A549 (cell line): ENCODE results near the gene ANKRD55. TPM values are rescaled to one million over a fixed set of nuclear protein-coding genes. Genes with fewer than 3 reads are reported as not detected.

Experiments
- ATAC-seq, 2 experiments: fragments of 200-7000 bp in 1 of 2; fragments of >200 bp in 1 of 2; cut with Nextera tagmentation in 1 of 2; cut with Tn5 transposase in 1 of 2; 3 replicates each; pipeline versions ENCODE4 v1.8.0 to v1.9.1; 2018 to 2020; ENCODE audit warnings: mild to moderate bottlenecking in 1 of 2, moderate library complexity in 1 of 2
- CTCF ChIA-PET: fragments of 300-600 bp; sonication (Branson Sonifier 250); formaldehyde crosslinking; extraction: SDS; loops from one replicate; lab custom pipeline; 2021; ENCODE audit warnings: antibody characterized with exemption, inconsistent platforms; lab: Yijun Ruan, JAX
- POLR2A ChIA-PET: fragments of 350-600 bp; formaldehyde crosslinking; extraction: SDS; loops from one replicate; lab custom pipeline; 2021; ENCODE audit warnings: antibody characterized with exemption, inconsistent platforms; lab: Yijun Ruan, JAX
- DNase-seq, 2 experiments: peaks; one replicate each; pipeline versions ENCODE4 v3.0.0 to v3.0.0-alpha.2; 2011 to 2016; ENCODE audit warnings: low read depth in 1 of 2, low spot score in 1 of 2
- FAIRE-seq: peaks from 2 replicates; lab custom pipeline; 2011; peaks lifted over from hg19 to GRCh38; lab: Jason Lieb, UNC
- H3K27ac ChIP-seq, 2 experiments: fragments of >200 bp; sonication (Bioruptor Twin); formaldehyde crosslinking; 3 replicates each; pipeline ENCODE4 v1.5.1; 2016 to 2017
- H3K4me1 ChIP-seq: fragments of >200 bp; sonication (Bioruptor Twin); formaldehyde crosslinking; 3 replicates; pipeline ENCODE4 v1.6.1; 2016
- H3K4me2 ChIP-seq: fragments of >200 bp; sonication (Bioruptor Twin); formaldehyde crosslinking; 3 replicates; pipeline ENCODE4 v1.6.1; 2016
- H3K4me3 ChIP-seq: fragments of >200 bp; sonication (Bioruptor Twin); formaldehyde crosslinking; 3 replicates; pipeline ENCODE4 v1.5.1; 2016
- H3K9me3 ChIP-seq: fragments of >200 bp; sonication (Bioruptor Twin); formaldehyde crosslinking; 3 replicates; pipeline ENCODE4 v1.6.1; 2016
- BHLHE40 ChIP-seq: IDR thresholded peaks from 2 replicates; pipeline ENCODE4 v1.6.1; 2012; ENCODE audit warnings: low read depth, low read length, inconsistent platforms
- CBX8 ChIP-seq: fragments of 200-600 bp; sonication (generic); IDR thresholded peaks from 2 replicates; pipeline ENCODE4 v1.6.1; 2016
- CHD4 ChIP-seq: fragments of 200-600 bp; sonication (generic); IDR thresholded peaks from 2 replicates; pipeline ENCODE4 v1.6.1; 2016; ENCODE audit warnings: antibody characterized with exemption, mild to moderate bottlenecking, borderline replicate concordance
- EHMT2 ChIP-seq: fragments of 200-600 bp; sonication (generic); IDR thresholded peaks from 2 replicates; pipeline ENCODE4 v1.6.1; 2016; ENCODE audit warnings: antibody characterized with exemption, low read depth, mild to moderate bottlenecking, moderate library complexity
- ELK1 ChIP-seq: fragments of 150-350 bp; IDR thresholded peaks from 2 replicates; pipeline ENCODE4 v1.6.1; 2014; ENCODE audit warnings: low read depth, mild to moderate bottlenecking, low read length
- ESRRA ChIP-seq: fragments of 150-350 bp; IDR thresholded peaks from 2 replicates; pipeline ENCODE4 v1.6.1; 2014; ENCODE audit warnings: mild to moderate bottlenecking, low read length, borderline replicate concordance
- FOSB ChIP-seq: fragments of 250-450 bp; sonication (Bioruptor Pico); IDR thresholded peaks from 2 replicates; pipeline ENCODE4 v1.5.0; 2020; ENCODE audit warnings: mild to moderate bottlenecking, moderate library complexity
- FOXS1 ChIP-seq: fragments of 250-450 bp; sonication (Bioruptor Pico); IDR thresholded peaks from 2 replicates; pipeline ENCODE4 v1.5.0; 2020; ENCODE audit warnings: mild to moderate bottlenecking, moderate library complexity
- HDAC2 ChIP-seq: fragments of 200-600 bp; sonication (generic); IDR thresholded peaks from 2 replicates; pipeline ENCODE4 v1.6.1; 2016
- HOXB13 ChIP-seq: fragments of 250-450 bp; sonication (Bioruptor Pico); IDR thresholded peaks from 2 replicates; pipeline ENCODE4 v1.5.0; 2020; ENCODE audit warnings: low read depth, mild to moderate bottlenecking, moderate library complexity
- HOXB5 ChIP-seq: fragments of 250-450 bp; sonication (Bioruptor Pico); IDR thresholded peaks from 2 replicates; pipeline ENCODE4 v1.5.0; 2020; ENCODE audit warnings: mild to moderate bottlenecking, moderate library complexity
- JUN ChIP-seq, 2 experiments: fragments of >200 bp; sonication (Bioruptor Twin); formaldehyde crosslinking; IDR thresholded peaks; 2 replicates in 1 of 2; 3 replicates in 1 of 2; pipeline ENCODE4 v1.6.1; 2016 to 2017
- JUNB ChIP-seq: fragments of >200 bp; sonication (Bioruptor Twin); formaldehyde crosslinking; IDR thresholded peaks from 2 replicates; pipeline ENCODE4 v1.6.1; 2016
- MAZ ChIP-seq: fragments of 150-350 bp; IDR thresholded peaks from 2 replicates; pipeline ENCODE4 v1.6.1; 2014; ENCODE audit warnings: antibody characterized with exemption, low read depth, low read length, borderline replicate concordance
- NPAS2 ChIP-seq: fragments of 250-450 bp; sonication (Bioruptor Pico); IDR thresholded peaks from 2 replicates; pipeline ENCODE4 v1.8.0; 2022; ENCODE audit warnings: mild to moderate bottlenecking, moderate library complexity, borderline replicate concordance
- NR3C1 ChIP-seq: fragments of >200 bp; sonication (Bioruptor Twin); formaldehyde crosslinking; IDR thresholded peaks from 3 replicates; pipeline ENCODE4 v1.6.1; 2017
- POLR2A ChIP-seq: IDR thresholded peaks from 2 replicates; pipeline ENCODE4 v1.6.1; 2012; ENCODE audit warnings: mild to moderate bottlenecking, low read length
- POLR2AphosphoS2 ChIP-seq: conservative IDR thresholded peaks from 2 replicates; pipeline ENCODE4 v1.6.1; 2012; ENCODE audit warnings: low read length, improper control_type of control experiment, inconsistent platforms
- RARB ChIP-seq: fragments of 250-450 bp; sonication (Bioruptor Pico); IDR thresholded peaks from 2 replicates; pipeline ENCODE4 v1.8.0; 2021; ENCODE audit warnings: mild to moderate bottlenecking, moderate library complexity
- RCOR1 ChIP-seq: fragments of 150-350 bp; IDR thresholded peaks from 2 replicates; pipeline ENCODE4 v1.6.1; 2014; ENCODE audit warnings: antibody characterized with exemption, low read length, low read depth
- RFX5 ChIP-seq: fragments of 450-650 bp; IDR thresholded peaks from 2 replicates; pipeline ENCODE4 v1.7.1; 2014; ENCODE audit warnings: antibody characterized with exemption, mild to moderate bottlenecking, moderate library complexity
- RNF2 ChIP-seq: fragments of 200-600 bp; sonication (generic); IDR thresholded peaks from 2 replicates; pipeline ENCODE4 v1.6.1; 2016; ENCODE audit warnings: low read depth, mild to moderate bottlenecking, antibody characterized with exemption, moderate library complexity, borderline replicate concordance
- SMC3 ChIP-seq: fragments of >200 bp; sonication (Bioruptor Twin); formaldehyde crosslinking; IDR thresholded peaks from 3 replicates; pipeline ENCODE4 v1.6.1; 2018; ENCODE audit warnings: inconsistent platforms
- TP53 ChIP-seq: fragments of 250-450 bp; sonication (Bioruptor Pico); IDR thresholded peaks from 2 replicates; pipeline ENCODE4 v1.5.0; 2021; ENCODE audit warnings: mild to moderate bottlenecking, moderate library complexity
- ZC3H11A ChIP-seq: fragments of 450-650 bp; IDR thresholded peaks from 2 replicates; pipeline ENCODE4 v1.6.1; 2014; ENCODE audit warnings: antibody characterized with exemption, mild to moderate bottlenecking
- WGBS: methylation state at CpG from one replicate; pipeline ENCODE4 v1.1.6; 2017; ENCODE audit errors: missing lambda C conversion rate; 5-methylcytosine and 5-hydroxymethylcytosine counted together
- polyA plus RNA-seq, 4 experiments: library from polyadenylated mRNA; depleted of rRNA in 3 of 4; stranded (reverse); fragments of >200 nt; fragmentation: RNase III in 1 of 4; extraction: RNeasy Plus Mini Kit Qiagen cat#74134 plus additional on column Dnase treatment in 1 of 4; gene quantifications; 2 replicates in 3 of 4; 3 replicates in 1 of 4; pipeline ENCODE4 v1.2.3, GENCODE V29; 2011 to 2017
- TF ChIP-seq, protein P1 (sequence below): IDR thresholded peaks from 2 replicates; pipeline ENCODE4 v1.6.1; 2012; ENCODE audit warnings: low read depth, borderline replicate concordance
- TF ChIP-seq, protein P2 (sequence below): IDR thresholded peaks from 2 replicates; pipeline ENCODE4 v1.6.1; 2012
- TF ChIP-seq, protein P3 (sequence below): fragments of 450-650 bp; IDR thresholded peaks from 2 replicates; pipeline ENCODE4 v1.6.1; 2014; ENCODE audit warnings: antibody characterized with exemption
- TF ChIP-seq, protein P4 (sequence below): fragments of >200 bp; sonication (Bioruptor Twin); formaldehyde crosslinking; IDR thresholded peaks from 2 replicates; pipeline ENCODE4 v1.6.1; 2016

ANKRD55 gene
- polyA plus RNA-seq, 2 of the 4 experiments (the other 2 are of a cell fraction): 0.10 to 0.30 TPM

- H3K27ac ChIP-seq: peak overlapping the region in 1 of 2 experiments; percentile 55; a peak in 3 of 6 replicates
- DNase-seq: no peak
- CTCF ChIA-PET: interaction anchor here (0.9 to 1.6 kb wide), 6 partner anchors 23 to 159 kb away, joined by 3 to 6 read pairs (median 4); no protein-coding TSS in a partner anchor
- TF ChIP-seq EHMT2 (no peak), ESRRA (no peak), POLR2AphosphoS2 (no peak), HDAC2 (no peak)
- TF ChIP-seq, all 56 proteins: peak for 0
- Histone ChIP-seq H3K4me1 (peaks cover 45% of the 10 kb centered on the region), H3K9me3 (no peaks in the 10 kb centered on the region), H3K4me2 (no peak overlapping the region), H3K4me3 (no peak overlapping the region)
- POLR2A ChIA-PET: no interaction called here
- WGBS: 91% methylated on average over 10 of the region's 10 CpGs
- FAIRE-seq (no peak), ATAC-seq (no peak)
Measured at GRCh38 chr5:56094579-56095361, 138.4 kb downstream of the ANKRD55 start.

- Histone ChIP-seq H3K27ac (peak overlapping the region in 1 of 2 experiments; percentile 38; a peak in 2 of 6 replicates), H3K9me3 (no peaks in the 10 kb centered on the region), H3K4me1 (peaks cover 45% of the 10 kb centered on the region), H3K4me2 (no peak overlapping the region), H3K4me3 (no peak overlapping the region)
- WGBS: 96% methylated on average over 2 of the region's 2 CpGs
- CTCF ChIA-PET: interaction anchor here (0.9 to 1.6 kb wide), 5 partner anchors 16 to 175 kb away, joined by 3 to 6 read pairs (median 3); no protein-coding TSS in a partner anchor
- no peak for ATAC-seq
- TF ChIP-seq HOXB5 (CRISPR knock-in tag) (no peak), MAZ (no peak), ZC3H11A (no peak), CBX8 (no peak), HOXB13 (CRISPR knock-in tag) (no peak), RNF2 (no peak), RARB (CRISPR knock-in tag) (no peak)
- FAIRE-seq: no peak
- POLR2A ChIA-PET: no interaction called here
- no peak for DNase-seq
Measured at GRCh38 chr5:56093970-56094369, 139.2 kb downstream of the ANKRD55 start.

- POLR2A ChIA-PET: no interaction called here
- no peak for ATAC-seq
- TF ChIP-seq RARB (CRISPR knock-in tag) (no peak), CHD4 (no peak), FOXS1 (CRISPR knock-in tag) (no peak), FOSB (no peak), SMC3 (no peak), TP53 (no peak), NPAS2 (CRISPR knock-in tag) (no peak), BHLHE40 (no peak), ELK1 (no peak), RCOR1 (no peak), POLR2A (no peak), JUN (IDR thresholded peaks at IDR 0.05) (no peak), RFX5 (no peak), NR3C1 (no peak), JUNB (no peak)
- TF ChIP-seq, protein P1, sequence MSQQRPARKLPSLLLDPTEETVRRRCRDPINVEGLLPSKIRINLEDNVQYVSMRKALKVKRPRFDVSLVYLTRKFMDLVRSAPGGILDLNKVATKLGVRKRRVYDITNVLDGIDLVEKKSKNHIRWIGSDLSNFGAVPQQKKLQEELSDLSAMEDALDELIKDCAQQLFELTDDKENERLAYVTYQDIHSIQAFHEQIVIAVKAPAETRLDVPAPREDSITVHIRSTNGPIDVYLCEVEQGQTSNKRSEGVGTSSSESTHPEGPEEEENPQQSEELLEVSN: no peak
- TF ChIP-seq, protein P2, sequence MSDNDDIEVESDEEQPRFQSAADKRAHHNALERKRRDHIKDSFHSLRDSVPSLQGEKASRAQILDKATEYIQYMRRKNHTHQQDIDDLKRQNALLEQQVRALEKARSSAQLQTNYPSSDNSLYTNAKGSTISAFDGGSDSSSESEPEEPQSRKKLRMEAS: no peak
- TF ChIP-seq, protein P3, sequence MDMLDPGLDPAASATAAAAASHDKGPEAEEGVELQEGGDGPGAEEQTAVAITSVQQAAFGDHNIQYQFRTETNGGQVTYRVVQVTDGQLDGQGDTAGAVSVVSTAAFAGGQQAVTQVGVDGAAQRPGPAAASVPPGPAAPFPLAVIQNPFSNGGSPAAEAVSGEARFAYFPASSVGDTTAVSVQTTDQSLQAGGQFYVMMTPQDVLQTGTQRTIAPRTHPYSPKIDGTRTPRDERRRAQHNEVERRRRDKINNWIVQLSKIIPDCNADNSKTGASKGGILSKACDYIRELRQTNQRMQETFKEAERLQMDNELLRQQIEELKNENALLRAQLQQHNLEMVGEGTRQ: no peak
- TF ChIP-seq, protein P4, sequence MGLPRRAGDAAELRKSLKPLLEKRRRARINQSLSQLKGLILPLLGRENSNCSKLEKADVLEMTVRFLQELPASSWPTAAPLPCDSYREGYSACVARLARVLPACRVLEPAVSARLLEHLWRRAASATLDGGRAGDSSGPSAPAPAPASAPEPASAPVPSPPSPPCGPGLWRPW: no peak
- FAIRE-seq: no peak
- 0 out of 6 replicates have a peak overlapping the region, but pooled peaks of 1 of the 2 experiments have one; percentile 21 for H3K27ac ChIP-seq
- H3K4me2 ChIP-seq: no peak overlapping the region
- CTCF ChIA-PET: interaction anchor here (1.2 kb wide), 1 partner anchor 20 kb away, joined by 3 read pairs; no protein-coding TSS in a partner anchor
- no peak for DNase-seq
- 90% methylated on average over 5 of the region's 5 CpGs for WGBS
- H3K4me1 ChIP-seq: peaks cover 40% of the 10 kb centered on the region
- H3K4me3 ChIP-seq: no peak overlapping the region
- H3K9me3 ChIP-seq: no peaks in the 10 kb centered on the region
Measured at GRCh38 chr5:56092115-56092514, 141.0 kb downstream of the ANKRD55 start.
